K562 (cell line): Measurements from ENCODE around the gene BGLAP. TPM values are rescaled to one million over a fixed set of nuclear protein-coding genes. Genes with fewer than 3 reads are reported as not detected.
A peak's percentile ranks its signal among the peaks of the same experiment; 100 is the strongest.

Source experiments
- BDP1 ChIP-seq: IDR thresholded peaks from 3 replicates; pipeline ENCODE4 v1.6.1; 2011; ENCODE audit not compliant: insufficient read length, insufficient read depth
- CHD4 ChIP-seq: fragments of 200-600 bp; sonication (generic); IDR thresholded peaks from 3 replicates; pipeline ENCODE4 v1.6.1; 2012; ENCODE audit warnings: low read depth, mild to moderate bottlenecking, mixed read lengths, low read length, inconsistent platforms; ENCODE audit not compliant: insufficient read depth, insufficient replicate concordance, poor library complexity, severe bottlenecking
- CSDE1 ChIP-seq, 2 experiments: fragments of 450-650 bp; IDR thresholded peaks; 2 replicates each; pipeline ENCODE4 v1.6.1; 2016; ENCODE audit warnings: mild to moderate bottlenecking in 1 of 2
- KHSRP ChIP-seq: fragments of 450-650 bp; IDR thresholded peaks from 2 replicates; pipeline ENCODE4 v1.6.1; 2017
- NUFIP1 ChIP-seq: fragments of 450-650 bp; IDR thresholded peaks from 2 replicates; pipeline ENCODE4 v1.6.1; 2018; ENCODE audit not compliant: partially characterized antibody
- PHF21A ChIP-seq: fragments of 450-650 bp; IDR thresholded peaks from 2 replicates; pipeline ENCODE4 v1.6.1; 2017; ENCODE audit warnings: low read depth, borderline replicate concordance
- PHTF2 ChIP-seq: fragments of 250-450 bp; sonication (Bioruptor Pico); IDR thresholded peaks from 2 replicates; pipeline ENCODE4 v1.5.0; 2021; ENCODE audit warnings: mild to moderate bottlenecking
- POLR2H ChIP-seq: IDR thresholded peaks from 2 replicates; pipeline ENCODE4 v1.6.1; 2016; ENCODE audit warnings: missing genetic modification characterization, low read depth, mild to moderate bottlenecking, control low read depth, missing compliant biosample characterization, moderate library complexity
- PTTG1 ChIP-seq: fragments of 450-650 bp; IDR thresholded peaks from 2 replicates; pipeline ENCODE4 v1.6.1; 2016; ENCODE audit warnings: low read depth, mild to moderate bottlenecking, missing genetic modification characterization, missing compliant biosample characterization
- TAL1 ChIP-seq: fragments of 450-650 bp; IDR thresholded peaks from 2 replicates; pipeline ENCODE4 v1.6.1; 2016; ENCODE audit warnings: mild to moderate bottlenecking
- TBL1XR1 ChIP-seq, 2 experiments: IDR thresholded peaks; 2 replicates each; pipeline ENCODE4 v1.6.1; 2012; ENCODE audit warnings: improper control_type of control experiment in 2 of 2, low read length in 2 of 2, mild to moderate bottlenecking in 1 of 2
- TEAD4 ChIP-seq, 2 experiments: sonication (generic) in 1 of 2; formaldehyde crosslinking in 1 of 2; IDR thresholded peaks; 2 replicates each; pipeline versions ENCODE4 v1.6.1 to v1.8.0; 2012 to 2022; ENCODE audit warnings: borderline replicate concordance in 1 of 2, inconsistent platforms in 1 of 2, low read length in 1 of 2, mild to moderate bottlenecking in 1 of 2, missing genetic modification reagents in 1 of 2
- U2AF1 ChIP-seq: fragments of 200-400 bp; formaldehyde crosslinking; optimal IDR thresholded peaks from 2 replicates; pipeline ENCODE3; 2017; ENCODE audit warnings: mild to moderate bottlenecking, low read depth, low read length, moderate library complexity
- WHSC1 ChIP-seq: IDR thresholded peaks from one replicate; pipeline ENCODE4 v1.6.1; 2012; ENCODE audit warnings: low read length, control low read depth, inconsistent platforms
- YY1 ChIP-seq, 3 experiments: IDR thresholded peaks; 2 replicates each; pipeline ENCODE4 v1.6.1; 2011; ENCODE audit warnings: low read length in 2 of 3, mild to moderate bottlenecking in 2 of 3, moderate library complexity in 2 of 3, borderline replicate concordance in 1 of 3, control low read depth in 1 of 3, low read depth in 1 of 3; ENCODE audit not compliant: insufficient read depth in 3 of 3, insufficient replicate concordance in 2 of 3, control insufficient read depth in 1 of 3, insufficient read length in 1 of 3; ENCODE audit errors: extremely low read depth in 1 of 3
- ZNF165 ChIP-seq: fragments of 250-450 bp; sonication (Bioruptor Pico); IDR thresholded peaks from 2 replicates; pipeline ENCODE4 v1.4.0; 2020; ENCODE audit warnings: borderline replicate concordance
- ZNF23 ChIP-seq: fragments of 250-450 bp; sonication (Bioruptor Pico); IDR thresholded peaks from 2 replicates; pipeline ENCODE4 v1.4.0; 2020; ENCODE audit warnings: mild to moderate bottlenecking
- ZNF232 ChIP-seq: sonication (generic); formaldehyde crosslinking; IDR thresholded peaks from 2 replicates; pipeline ENCODE4 v1.8.0; 2022; ENCODE audit warnings: mild to moderate bottlenecking, missing genetic modification reagents
- ZNF431 ChIP-seq: sonication (generic); formaldehyde crosslinking; IDR thresholded peaks from 2 replicates; pipeline ENCODE4 v1.8.0; 2022; ENCODE audit warnings: mild to moderate bottlenecking, missing genetic modification reagents
- polyA plus RNA-seq, 8 experiments: library from polyadenylated mRNA; depleted of rRNA in 4 of 8; stranded (reverse) in 5 of 8; unstranded in 3 of 8; fragments of >200 nt; fragmentation: Nextera tagmentation in 2 of 8; fragmentation: Illumina TruSeq in 1 of 8; extraction: Ambion mirVana in 2 of 8; extraction: Trizol in 1 of 8; gene quantifications; 2 replicates each; pipeline versions ENCODE4 v1.2.1 to v1.2.3, GENCODE V29; 2011 to 2014; ENCODE audit warnings: inconsistent platforms in 1 of 8, missing spikeins in 1 of 8
- total RNA-seq, 7 experiments: library from RNA; depleted of rRNA in 6 of 7; stranded (reverse); fragments of >200 nt in 6 of 7; fragmentation: Illumina TruSeq in 2 of 7; extraction: Trizol in 2 of 7; gene quantifications; 2 replicates each; pipeline versions ENCODE4 v1.2.1 to v1.2.3, GENCODE V29; 2011 to 2021; ENCODE audit warnings: low replicate concordance in 1 of 7
- TF ChIP-seq, protein P1 (sequence below): sonication (generic); formaldehyde crosslinking; IDR thresholded peaks from 2 replicates; pipeline ENCODE4 v1.8.0; 2023; ENCODE audit warnings: mild to moderate bottlenecking, missing genetic modification reagents
- TF ChIP-seq, protein P2 (sequence below): fragments of 200-800 bp; sonication (Bioruptor generic); IDR thresholded peaks from 2 replicates; pipeline ENCODE4 v1.6.1; 2017; ENCODE audit warnings: missing genetic modification characterization, missing compliant biosample characterization
- TF ChIP-seq, protein P3 (sequence below), 2 experiments: fragments of 450-650 bp in 1 of 2; IDR thresholded peaks; 2 replicates each; pipeline ENCODE4 v1.6.1; 2011 to 2017; ENCODE audit warnings: low read depth in 2 of 2, antibody characterized with exemption in 1 of 2, borderline replicate concordance in 1 of 2, low read length in 1 of 2, mild to moderate bottlenecking in 1 of 2, mixed read lengths in 1 of 2; ENCODE audit not compliant: control insufficient read depth in 1 of 2

Gene BGLAP
- total and polyA plus RNA-seq, 9 of the 15 experiments (the other 6 are each of a cell fraction or from before 2014, with no cell fraction given), result 0.15 to 1.4 (median 0.28) TPM; not detected in 3

DNA sequence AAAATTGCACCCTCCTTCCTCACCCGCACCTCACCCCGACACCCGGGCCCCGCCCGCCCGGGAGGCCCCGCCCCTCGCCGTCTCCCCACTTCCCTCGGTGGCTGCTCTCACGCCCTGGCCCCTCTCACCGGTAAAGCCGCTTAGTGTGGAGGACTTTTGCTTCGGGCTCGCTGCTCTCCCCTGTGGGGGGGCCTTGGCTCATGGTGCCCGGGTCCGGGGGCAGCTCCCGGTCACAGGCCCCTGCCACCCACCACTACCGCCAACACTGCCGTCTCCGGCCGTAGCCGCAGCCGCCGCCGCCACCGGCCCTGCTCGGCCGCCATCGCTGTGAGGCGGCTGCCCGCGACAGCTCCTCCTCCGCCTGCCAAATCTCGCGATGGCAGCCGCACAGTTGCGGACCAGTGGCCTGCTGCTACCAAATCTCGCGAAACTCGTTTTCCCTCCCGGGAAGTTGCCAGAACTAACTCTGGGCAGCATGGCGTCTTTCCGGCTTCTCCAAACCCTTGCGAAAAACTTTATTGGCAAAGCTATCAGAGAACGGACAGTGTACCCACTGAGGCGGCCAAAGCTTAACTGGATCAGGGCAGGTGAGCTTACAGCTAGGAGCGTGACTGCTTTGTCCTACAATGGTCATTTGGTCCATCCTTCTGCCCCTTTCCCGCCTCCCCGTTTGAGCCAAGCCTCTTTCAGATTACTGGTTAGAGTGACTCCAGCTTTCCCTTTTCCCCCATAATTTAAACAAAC lies 40.7 kb downstream of the BGLAP start, which contains the start of gene SMG5 (continued):
- no peak for TF ChIP-seq WHSC1
- no peak for TF ChIP-seq KHSRP
- no peak for TF ChIP-seq CHD4
- TF ChIP-seq CSDE1 (IDR thresholded peaks at IDR 0.05), result no peak
- TF ChIP-seq TAL1, result no peak
- peak; percentile 92 for TF ChIP-seq POLR2H (tag)
- TF ChIP-seq NUFIP1, result no peak
- no peak for TF ChIP-seq PHTF2
- TF ChIP-seq ZNF232 (CRISPR knock-in tag), result no peak
- TF ChIP-seq ZNF431, result 0 out of 2 replicates have a peak, but pooled peaks have one; percentile 52
- TF ChIP-seq YY1 (IDR thresholded peaks at IDR 0.05; ENCODE audit: borderline replicate concordance in 1 of 3, control insufficient read depth in 1 of 3, extremely low read depth in 1 of 3, insufficient read depth in 3 of 3, insufficient read length in 1 of 3, insufficient replicate concordance in 2 of 3, low read depth in 1 of 3, low read length in 2 of 3), result peak; percentile 93 to 98 (median 98)
- no peak for TF ChIP-seq U2AF1
- TF ChIP-seq ZNF23 (CRISPR knock-in tag), result no peak
- TF ChIP-seq, protein P1, sequence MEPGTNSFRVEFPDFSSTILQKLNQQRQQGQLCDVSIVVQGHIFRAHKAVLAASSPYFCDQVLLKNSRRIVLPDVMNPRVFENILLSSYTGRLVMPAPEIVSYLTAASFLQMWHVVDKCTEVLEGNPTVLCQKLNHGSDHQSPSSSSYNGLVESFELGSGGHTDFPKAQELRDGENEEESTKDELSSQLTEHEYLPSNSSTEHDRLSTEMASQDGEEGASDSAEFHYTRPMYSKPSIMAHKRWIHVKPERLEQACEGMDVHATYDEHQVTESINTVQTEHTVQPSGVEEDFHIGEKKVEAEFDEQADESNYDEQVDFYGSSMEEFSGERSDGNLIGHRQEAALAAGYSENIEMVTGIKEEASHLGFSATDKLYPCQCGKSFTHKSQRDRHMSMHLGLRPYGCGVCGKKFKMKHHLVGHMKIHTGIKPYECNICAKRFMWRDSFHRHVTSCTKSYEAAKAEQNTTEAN (CRISPR knock-in tag), result no peak
- TF ChIP-seq TBL1XR1 (IDR thresholded peaks at IDR 0.05; ENCODE audit: low read length in 2 of 2), result peak in 1 of 2 experiments; percentile 61; a peak in 2 of 4 replicates
- TF ChIP-seq, protein P2, sequence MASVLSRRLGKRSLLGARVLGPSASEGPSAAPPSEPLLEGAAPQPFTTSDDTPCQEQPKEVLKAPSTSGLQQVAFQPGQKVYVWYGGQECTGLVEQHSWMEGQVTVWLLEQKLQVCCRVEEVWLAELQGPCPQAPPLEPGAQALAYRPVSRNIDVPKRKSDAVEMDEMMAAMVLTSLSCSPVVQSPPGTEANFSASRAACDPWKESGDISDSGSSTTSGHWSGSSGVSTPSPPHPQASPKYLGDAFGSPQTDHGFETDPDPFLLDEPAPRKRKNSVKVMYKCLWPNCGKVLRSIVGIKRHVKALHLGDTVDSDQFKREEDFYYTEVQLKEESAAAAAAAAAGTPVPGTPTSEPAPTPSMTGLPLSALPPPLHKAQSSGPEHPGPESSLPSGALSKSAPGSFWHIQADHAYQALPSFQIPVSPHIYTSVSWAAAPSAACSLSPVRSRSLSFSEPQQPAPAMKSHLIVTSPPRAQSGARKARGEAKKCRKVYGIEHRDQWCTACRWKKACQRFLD, result peak; percentile 88
- no peak for TF ChIP-seq PTTG1
- TF ChIP-seq, protein P3, sequence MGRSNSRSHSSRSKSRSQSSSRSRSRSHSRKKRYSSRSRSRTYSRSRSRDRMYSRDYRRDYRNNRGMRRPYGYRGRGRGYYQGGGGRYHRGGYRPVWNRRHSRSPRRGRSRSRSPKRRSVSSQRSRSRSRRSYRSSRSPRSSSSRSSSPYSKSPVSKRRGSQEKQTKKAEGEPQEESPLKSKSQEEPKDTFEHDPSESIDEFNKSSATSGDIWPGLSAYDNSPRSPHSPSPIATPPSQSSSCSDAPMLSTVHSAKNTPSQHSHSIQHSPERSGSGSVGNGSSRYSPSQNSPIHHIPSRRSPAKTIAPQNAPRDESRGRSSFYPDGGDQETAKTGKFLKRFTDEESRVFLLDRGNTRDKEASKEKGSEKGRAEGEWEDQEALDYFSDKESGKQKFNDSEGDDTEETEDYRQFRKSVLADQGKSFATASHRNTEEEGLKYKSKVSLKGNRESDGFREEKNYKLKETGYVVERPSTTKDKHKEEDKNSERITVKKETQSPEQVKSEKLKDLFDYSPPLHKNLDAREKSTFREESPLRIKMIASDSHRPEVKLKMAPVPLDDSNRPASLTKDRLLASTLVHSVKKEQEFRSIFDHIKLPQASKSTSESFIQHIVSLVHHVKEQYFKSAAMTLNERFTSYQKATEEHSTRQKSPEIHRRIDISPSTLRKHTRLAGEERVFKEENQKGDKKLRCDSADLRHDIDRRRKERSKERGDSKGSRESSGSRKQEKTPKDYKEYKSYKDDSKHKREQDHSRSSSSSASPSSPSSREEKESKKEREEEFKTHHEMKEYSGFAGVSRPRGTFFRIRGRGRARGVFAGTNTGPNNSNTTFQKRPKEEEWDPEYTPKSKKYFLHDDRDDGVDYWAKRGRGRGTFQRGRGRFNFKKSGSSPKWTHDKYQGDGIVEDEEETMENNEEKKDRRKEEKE (IDR thresholded peaks at IDR 0.05; ENCODE audit: borderline replicate concordance in 1 of 2, control insufficient read depth in 1 of 2, low read depth in 2 of 2, low read length in 1 of 2), result no peak
- no peak for TF ChIP-seq ZNF165 (CRISPR knock-in tag)
- TF ChIP-seq TEAD4 (IDR thresholded peaks at IDR 0.05; ENCODE audit: low read length), result peak; percentile 52; the same call in 1 of the 2 replicates
- TF ChIP-seq TEAD4 (CRISPR knock-in tag; IDR thresholded peaks at IDR 0.05; ENCODE audit: borderline replicate concordance), result no peak
- no peak for TF ChIP-seq BDP1
- no peak for TF ChIP-seq PHF21A
